Uterus (tissue), 4 donors: ENCODE measurements around the gene AOAH. TPM values are rescaled to one million over a fixed set of nuclear protein-coding genes. Genes with fewer than 3 reads are reported as not detected.

Experiments used
- DNase-seq, 2 donors: peaks; one replicate each; pipeline ENCODE4 v3.0.0-alpha.2; 2019 to 2020
- H3K27ac ChIP-seq, 2 donors: fragments of 200-600 bp; sonication (generic); 1 replicate in 1 of 2; 2 replicates in 1 of 2; pipeline ENCODE4 v1.5.1; 2016 to 2018
- H3K27me3 ChIP-seq, 2 donors: fragments of 200-600 bp; sonication (generic); one replicate each; pipeline ENCODE4 v1.5.1; 2018 to 2019; ENCODE audit warnings: control low read depth in 1 of 2
- H3K36me3 ChIP-seq, 2 donors: fragments of 200-600 bp; sonication (generic); one replicate each; pipeline ENCODE4 v1.5.1; 2019; ENCODE audit warnings: control low read depth in 1 of 2
- H3K4me1 ChIP-seq, 2 donors: fragments of 200-600 bp; sonication (generic); one replicate each; pipeline ENCODE4 v1.5.1; 2018 to 2019; ENCODE audit warnings: control low read depth in 1 of 2
- H3K4me3 ChIP-seq, 2 donors: fragments of 200-600 bp; sonication (generic); 1 replicate in 1 of 2; 2 replicates in 1 of 2; pipeline ENCODE4 v1.5.1; 2018 to 2019; ENCODE audit warnings: mild to moderate bottlenecking in 1 of 2
- H3K9me3 ChIP-seq, 2 donors: fragments of 200-600 bp; sonication (generic); one replicate each; pipeline ENCODE4 v1.5.1; 2019; ENCODE audit warnings: control low read depth in 1 of 2
- CTCF ChIP-seq, 4 experiments: fragments of 200-600 bp in 2 of 4; fragments of 450-650 bp in 2 of 4; sonication (generic) in 2 of 4; IDR thresholded peaks; one replicate each; pipeline ENCODE4 v1.5.1; 2016 to 2019; ENCODE audit warnings: antibody characterized with exemption in 4 of 4, mild to moderate bottlenecking in 2 of 4, moderate library complexity in 1 of 4
- POLR2A ChIP-seq, 2 donors: fragments of 450-650 bp; IDR thresholded peaks; one replicate each; pipeline ENCODE4 v1.6.1; 2016; ENCODE audit warnings: antibody characterized with exemption in 2 of 2, mild to moderate bottlenecking in 1 of 2, moderate library complexity in 1 of 2
- intact Hi-C: fragments of 100-400 bp; cut with DNase I; formaldehyde crosslinking; loops from one replicate; pipeline ENCODE4 v1.15.1; 2023; ENCODE audit warnings: low total_unique reads
- total RNA-seq, 4 donors: library from RNA; depleted of rRNA in 3 of 4; stranded (reverse); fragments of >200 nt in 3 of 4; gene quantifications; one replicate each; pipeline versions ENCODE4 v1.1.0 to v1.2.4, GENCODE V29; 2014 to 2023
- donor health status: DM: yes; HTN: yes; CAD: no.

AOAH gene
- total RNA-seq, 4 donors from 2014 or later, result 5.5 to 60.9 (median 8.6) TPM

- no peaks in the 10 kb centered on the region for H3K36me3 ChIP-seq
- H3K4me3 ChIP-seq, result no peak overlapping the region
- H3K27me3 ChIP-seq, result no peaks in the 10 kb centered on the region
- intact Hi-C loops, result no loop called here
- no peaks in the 10 kb centered on the region for H3K9me3 ChIP-seq
- no peak for DNase-seq
- H3K27ac ChIP-seq, result no peak overlapping the region
- H3K4me1 ChIP-seq, result no peaks in the 10 kb centered on the region
- TF ChIP-seq POLR2A (IDR thresholded peaks at IDR 0.05), result no peak
- TF ChIP-seq CTCF (IDR thresholded peaks at IDR 0.05), result no peak
Observed at GRCh38 chr7:36762394-36762793, 38.1 kb upstream of the AOAH start.

- Histone ChIP-seq H3K9me3 (no peaks in the 10 kb centered on the region), H3K4me3 (no peak overlapping the region), H3K4me1 (no peaks in the 10 kb centered on the region), H3K36me3 (no peaks in the 10 kb centered on the region), H3K27ac (no peak overlapping the region), H3K27me3 (no peaks in the 10 kb centered on the region)
- intact Hi-C loops, result no loop called here
- no peak for DNase-seq
- TF ChIP-seq POLR2A (IDR thresholded peaks at IDR 0.05) (no peak), CTCF (IDR thresholded peaks at IDR 0.05) (no peak)
Observed at GRCh38 chr7:36761835-36762234, 37.5 kb upstream of the AOAH start.

GRCh38 chr7:36760856-36761762, 36.8 kb upstream of the AOAH start:
- intact Hi-C loops, result no loop called here
- Histone ChIP-seq H3K36me3 (no peaks in the 10 kb centered on the region), H3K27me3 (no peaks in the 10 kb centered on the region), H3K27ac (no peak overlapping the region), H3K9me3 (no peaks in the 10 kb centered on the region), H3K4me3 (no peak overlapping the region), H3K4me1 (no peaks in the 10 kb centered on the region)
- no peak for TF ChIP-seq POLR2A (IDR thresholded peaks at IDR 0.05)
- TF ChIP-seq CTCF (IDR thresholded peaks at IDR 0.05), result no peak
- DNase-seq, result no peak

- no peaks in the 10 kb centered on the region for H3K27me3 ChIP-seq
- H3K27ac ChIP-seq, result no peak overlapping the region
- TF ChIP-seq CTCF (IDR thresholded peaks at IDR 0.05), result no peak
- no peak for TF ChIP-seq POLR2A (IDR thresholded peaks at IDR 0.05)
- no peak for DNase-seq
- H3K9me3 ChIP-seq, result no peaks in the 10 kb centered on the region
- intact Hi-C loops, result no loop called here
- H3K4me3 ChIP-seq, result no peak overlapping the region
- no peaks in the 10 kb centered on the region for H3K36me3 ChIP-seq
- no peaks in the 10 kb centered on the region for H3K4me1 ChIP-seq
Observed at GRCh38 chr7:36758879-36759278, 34.6 kb upstream of the AOAH start.

GRCh38 chr7:36755484-36755883, 31.2 kb upstream of the AOAH start:
- DNase-seq, result no peak
- Histone ChIP-seq H3K36me3 (no peaks in the 10 kb centered on the region), H3K4me1 (no peaks in the 10 kb centered on the region), H3K27me3 (no peaks in the 10 kb centered on the region), H3K9me3 (no peaks in the 10 kb centered on the region), H3K4me3 (no peak overlapping the region), H3K27ac (no peak overlapping the region)
- intact Hi-C loops, result no loop called here
- TF ChIP-seq POLR2A (IDR thresholded peaks at IDR 0.05) (no peak), CTCF (IDR thresholded peaks at IDR 0.05) (no peak)
